ENCODE results near the gene AZIN2. TPM values are rescaled to one million over a fixed set of nuclear protein-coding genes. Genes with fewer than 3 reads are reported as not detected.

AZIN2 gene
- total RNA-seq, 1 experiment from 2014 or later = 7.3 TPM

- Histone ChIP-seq H4K20me1 (ENCODE audit: insufficient read depth) (no peaks in the 10 kb centered on the region), H3K27me3 (ENCODE audit: insufficient read depth, low read depth) (no peaks in the 10 kb centered on the region), H3K79me2 (ENCODE audit: low read depth) (peaks cover 28% of the 10 kb centered on the region), H3K4me2 (peak overlapping the region; percentile 92), H3K27ac (peak overlapping the region; percentile 77), H3K9me3 (ENCODE audit: insufficient read depth, low read depth) (no peaks in the 10 kb centered on the region), H3K4me3 (peak overlapping the region; percentile 85), H3K36me3 (ENCODE audit: low read depth) (no peaks in the 10 kb centered on the region), H3K4me1 (replicated peaks; ENCODE audit: insufficient read depth) (peaks cover 28% of the 10 kb centered on the region), H3K9me2 (ENCODE audit: insufficient read depth) (no peaks in the 10 kb centered on the region), H2AFZ (peak overlapping the region; percentile 88), H3F3A (ENCODE audit: insufficient read depth, low read depth) (peaks cover 22% of the 10 kb centered on the region)
- no TSS peak for BruUV-seq (replicated peaks)
- intact Hi-C loops (cut with micrococcal nuclease; ENCODE audit: unreplicated experiment) = loop anchor here (1.0 to 5.0 kb wide), 6 partner anchors 28 to 345 kb away; partner anchors contain the start of genes TRIM62 and ZSCAN20
- peak; percentile 97 to 99 for DNase-seq
- POLR2A ChIA-PET (ENCODE audit: unreplicated experiment) = interaction anchor here (0.6 to 1.2 kb wide), 6 partner anchors 54 to 1871 kb away, joined by 3 to 19 read pairs (median 6); no protein-coding TSS in a partner anchor
- CTCF ChIA-PET = interaction anchor here (0.6 to 1.9 kb wide), 7 partner anchors 11 to 533 kb away, joined by 3 to 7 read pairs (median 4); partner anchors contain the start of gene TRIM62
- TF ChIP-seq EZH2 (IDR thresholded peaks at IDR 0.05; ENCODE audit: low read depth) = no peak
- peak; percentile 88 for TF ChIP-seq CTCF (conservative IDR thresholded peaks at IDR 0.05)
Observed at GRCh38 chr1:33127001-33127823, 46.3 kb downstream of the AZIN2 start.

- H3K36me3 ChIP-seq (ENCODE audit: low read depth) = no peaks in the 10 kb centered on the region
- H3K79me2 ChIP-seq (ENCODE audit: low read depth) = peaks cover 28% of the 10 kb centered on the region
- CTCF ChIA-PET = no interaction called here
- peaks cover 28% of the 10 kb centered on the region for H3K4me1 ChIP-seq (replicated peaks; ENCODE audit: insufficient read depth)
- DNase-seq = no peak
- H3K4me2 ChIP-seq = peak overlapping the region; percentile 85
- TF ChIP-seq CTCF (conservative IDR thresholded peaks at IDR 0.05) = no peak
- no peak for TF ChIP-seq EZH2 (IDR thresholded peaks at IDR 0.05; ENCODE audit: low read depth)
- intact Hi-C loops (cut with micrococcal nuclease; ENCODE audit: unreplicated experiment) = loop anchor here (5.0 kb wide), 4 partner anchors 54 to 344 kb away; partner anchors contain the start of genes TRIM62 and ZSCAN20
- POLR2A ChIA-PET (ENCODE audit: unreplicated experiment) = no interaction called here
- H3K27me3 ChIP-seq (ENCODE audit: insufficient read depth, low read depth) = no peaks in the 10 kb centered on the region
- no peak overlapping the region for H2AFZ ChIP-seq
- no peaks in the 10 kb centered on the region for H4K20me1 ChIP-seq (ENCODE audit: insufficient read depth)
- peaks cover 22% of the 10 kb centered on the region for H3F3A ChIP-seq (ENCODE audit: insufficient read depth, low read depth)
- no peaks in the 10 kb centered on the region for H3K9me2 ChIP-seq (ENCODE audit: insufficient read depth)
- no peak overlapping the region for H3K27ac ChIP-seq
- peak overlapping the region; percentile 85; the same call in 1 of the 2 replicates for H3K4me3 ChIP-seq
- no peaks in the 10 kb centered on the region for H3K9me3 ChIP-seq (ENCODE audit: insufficient read depth, low read depth)
- no TSS peak for BruUV-seq (replicated peaks)
Observed at GRCh38 chr1:33128781-33129180, 47.8 kb downstream of the AZIN2 start.

DNA sequence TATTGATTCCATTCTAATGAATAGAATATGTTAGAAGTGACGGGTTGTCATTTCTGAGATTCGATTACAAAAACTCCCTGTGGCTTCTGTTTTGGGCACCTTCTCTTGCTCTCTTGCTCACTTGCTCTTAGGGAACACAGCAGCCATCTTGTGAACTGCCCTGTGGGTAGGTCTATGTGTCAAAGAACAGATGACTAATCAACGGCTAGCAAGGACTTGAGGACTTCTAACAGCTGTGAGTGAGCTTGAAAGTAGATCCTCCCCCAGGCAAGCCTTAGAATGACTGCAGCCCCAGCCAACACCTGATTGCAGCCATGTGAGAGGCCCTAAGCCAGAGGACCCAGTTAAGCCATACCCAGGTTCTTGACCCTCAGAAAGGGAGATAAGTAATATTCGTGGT lies 49.3 kb downstream of the AZIN2 start:
- peaks cover 28% of the 10 kb centered on the region for H3K4me1 ChIP-seq (replicated peaks; ENCODE audit: insufficient read depth)
- ChIA-PET POLR2A (ENCODE audit: unreplicated experiment) (no interaction called here), CTCF (no interaction called here)
- BruUV-seq (replicated peaks) = no TSS peak
- intact Hi-C loops (cut with micrococcal nuclease; ENCODE audit: unreplicated experiment) = no loop called here
- no peaks in the 10 kb centered on the region for H3K27me3 ChIP-seq (ENCODE audit: insufficient read depth, low read depth)
- no peaks in the 10 kb centered on the region for H4K20me1 ChIP-seq (ENCODE audit: insufficient read depth)
- H3K9me2 ChIP-seq (ENCODE audit: insufficient read depth) = no peaks in the 10 kb centered on the region
- peaks cover 15% of the 10 kb centered on the region for H3F3A ChIP-seq (ENCODE audit: insufficient read depth, low read depth)
- H3K36me3 ChIP-seq (ENCODE audit: low read depth) = no peaks in the 10 kb centered on the region
- no peak for DNase-seq
- H3K27ac ChIP-seq = no peak overlapping the region
- H3K4me3 ChIP-seq = no peak overlapping the region
- H3K9me3 ChIP-seq (ENCODE audit: insufficient read depth, low read depth) = no peaks in the 10 kb centered on the region
- no peak overlapping the region for H2AFZ ChIP-seq
- TF ChIP-seq CTCF (conservative IDR thresholded peaks at IDR 0.05) (no peak), EZH2 (IDR thresholded peaks at IDR 0.05; ENCODE audit: low read depth) (no peak)
- no peak overlapping the region for H3K4me2 ChIP-seq
- H3K79me2 ChIP-seq (ENCODE audit: low read depth) = peaks cover 28% of the 10 kb centered on the region

Measured in PC-9 (cell line).